HepG2 (cell line): ENCODE measurements around the gene PRSS50. TPM values are rescaled to one million over a fixed set of nuclear protein-coding genes. Genes with fewer than 3 reads are reported as not detected.

Experiments
- ATAC-seq: fragments of 200-7000 bp; cut with Tn5 transposase; 3 replicates; pipeline ENCODE4 v1.9.1; 2020; ENCODE audit warnings: mild to moderate bottlenecking, moderate library complexity
- BruUV-seq: library from RNA; stranded (reverse); fragments of 400-500 nt; replicated peaks from 2 replicates; lab custom pipeline; 2021; lab: Mats Ljungman, UMichigan
- CTCF ChIA-PET: fragments of 300-600 bp; formaldehyde crosslinking; extraction: SDS; loops from one replicate; lab custom pipeline; 2021; ENCODE audit warnings: low total read pairs, inconsistent platforms, low intra/inter-chr PET ratio; lab: Yijun Ruan, JAX
- POLR2A ChIA-PET: fragments of 350-600 bp; sonication (Branson Sonifier 250); formaldehyde crosslinking; loops from one replicate; lab custom pipeline; 2020; ENCODE audit warnings: antibody characterized with exemption, inconsistent platforms; lab: Yijun Ruan, JAX
- DNase-seq: peaks from one replicate; pipeline ENCODE4 v3.0.0-alpha.2; 2015; ENCODE audit warnings: low spot score
- FAIRE-seq: peaks from 3 replicates; lab custom pipeline; 2011; peaks lifted over from hg19 to GRCh38; lab: Jason Lieb, UNC
- H2AFZ ChIP-seq: one replicate; pipeline ENCODE4 v1.6.1; 2011; ENCODE audit warnings: low read length, inconsistent platforms
- H3K27ac ChIP-seq: fragments of 300-600 bp; 3 replicates; pipeline ENCODE4 v1.8.0; 2011; ENCODE audit warnings: mixed run types, mild to moderate bottlenecking, mixed read lengths, low read length, inconsistent platforms; ENCODE audit not compliant: insufficient read depth; ENCODE audit errors: extremely low read length
- H3K27me3 ChIP-seq, 2 experiments: fragments of 200-600 bp in 1 of 2; 2 replicates in 1 of 2; 3 replicates in 1 of 2; pipeline versions ENCODE4 v1.6.0 to v1.8.0; 2011; ENCODE audit warnings: low read length in 2 of 2, mild to moderate bottlenecking in 2 of 2, moderate library complexity in 2 of 2, inconsistent platforms in 1 of 2; ENCODE audit not compliant: insufficient read depth in 2 of 2, control insufficient read depth in 1 of 2
- H3K36me3 ChIP-seq, 2 experiments: fragments of 200-600 bp in 1 of 2; replicated peaks in 1 of 2; 2 replicates in 1 of 2; 3 replicates in 1 of 2; pipeline versions ENCODE4 v1.5.1 to v1.8.0; 2011; ENCODE audit warnings: low read length in 2 of 2, inconsistent platforms in 1 of 2; ENCODE audit not compliant: insufficient read depth in 2 of 2, control insufficient read depth in 1 of 2
- H3K4me1 ChIP-seq: 2 replicates; pipeline ENCODE4 v1.5.1; 2012; ENCODE audit warnings: low read length, inconsistent platforms; ENCODE audit not compliant: insufficient read depth
- H3K4me2 ChIP-seq: 2 replicates; pipeline ENCODE4 v1.6.0; 2011; ENCODE audit warnings: low read depth, low read length, inconsistent platforms
- H3K4me3 ChIP-seq, 3 experiments: fragments of 200-600 bp in 1 of 3; sonication (generic), shearing (Covaris generic) in 1 of 3; replicated peaks in 1 of 3; 2 replicates each; pipeline ENCODE4 v1.5.1; 2011 to 2016; ENCODE audit warnings: low read length in 3 of 3, inconsistent platforms in 2 of 3, low read depth in 2 of 3, mild to moderate bottlenecking in 2 of 3, control low read depth in 1 of 3, mixed read lengths in 1 of 3; ENCODE audit not compliant: insufficient read depth in 1 of 3
- H3K79me2 ChIP-seq: one replicate; pipeline ENCODE4 v1.6.1; 2011; ENCODE audit warnings: low read length, inconsistent platforms; ENCODE audit not compliant: insufficient read depth
- H3K9ac ChIP-seq: 2 replicates; pipeline ENCODE4 v1.6.0; 2011; ENCODE audit warnings: mild to moderate bottlenecking, low read depth, low read length, inconsistent platforms; ENCODE audit not compliant: insufficient read depth
- H3K9me3 ChIP-seq: 2 replicates; pipeline ENCODE4 v1.5.1; 2012; ENCODE audit warnings: mild to moderate bottlenecking, low read length
- H4K20me1 ChIP-seq: 2 replicates; pipeline ENCODE4 v1.6.0; 2011; ENCODE audit warnings: inconsistent platforms, mild to moderate bottlenecking, low read length, moderate library complexity; ENCODE audit not compliant: insufficient read depth
- KLF6 ChIP-seq: IDR thresholded peaks from 2 replicates; pipeline ENCODE4 v1.8.0; 2016; ENCODE audit warnings: missing biosample characterization, missing genetic modification reagents
- RAD21 ChIP-seq: fragments of 450-650 bp; formaldehyde crosslinking; IDR thresholded peaks from 2 replicates; pipeline ENCODE4 v1.5.0; 2020; ENCODE audit warnings: mild to moderate bottlenecking
- RAD51 ChIP-seq: fragments of 450-650 bp; IDR thresholded peaks from 2 replicates; pipeline ENCODE4 v1.6.1; 2016; ENCODE audit warnings: borderline replicate concordance
- SP5 ChIP-seq: IDR thresholded peaks from 2 replicates; pipeline ENCODE4 v1.6.1; 2016; ENCODE audit warnings: low read depth, borderline replicate concordance
- ZNF407 ChIP-seq: sonication (generic); formaldehyde crosslinking; IDR thresholded peaks from one replicate; pipeline ENCODE4 v1.5.1; 2020; ENCODE audit warnings: mild to moderate bottlenecking, missing genetic modification reagents; ENCODE audit errors: not compliant biosample characterization
- WGBS: methylation state at CpG from one replicate; pipeline ENCODE4 v1.1.6; 2017; ENCODE audit warnings: low lambda C conversion rate; 5-methylcytosine and 5-hydroxymethylcytosine counted together
- in situ Hi-C: cut with HindIII; loops from 2 replicates; pipeline ENCODE4 v1.10.0; 2017; ENCODE audit warnings: low pct_unique_long_range_greater_than_20kb; ENCODE audit not compliant: extremely low pct_ligation_motif_present
- intact Hi-C: fragments of 100-400 bp; cut with micrococcal nuclease; formaldehyde crosslinking; loops from one replicate; pipeline ENCODE4 v1.10.0; 2022; ENCODE audit not compliant: unreplicated experiment
- polyA plus RNA-seq, 8 experiments: library from polyadenylated mRNA; depleted of rRNA in 3 of 8; stranded (reverse) in 7 of 8; unstranded in 1 of 8; fragments of >200 nt; fragmentation: Illumina TruSeq in 4 of 8; extraction: Trizol in 4 of 8; gene quantifications; 2 replicates each; pipeline versions ENCODE4 v1.2.1 to v1.2.3, GENCODE V29; 2011 to 2016; ENCODE audit warnings: low read depth in 4 of 8, missing spikeins in 1 of 8, mixed read lengths in 1 of 8; ENCODE audit not compliant: insufficient read depth in 1 of 8
- total RNA-seq, 5 experiments: library from RNA; depleted of rRNA; stranded (reverse); fragments of >200 nt; fragmentation: Illumina TruSeq; extraction: Trizol; gene quantifications; 2 replicates each; pipeline ENCODE4 v1.2.3, GENCODE V29; 2016; ENCODE audit warnings: low read depth in 1 of 5
- TF ChIP-seq, protein P1 (sequence below): sonication (generic); formaldehyde crosslinking; conservative IDR thresholded peaks from 2 replicates; pipeline ENCODE4 v1.8.0; 2022; ENCODE audit warnings: mild to moderate bottlenecking, moderate library complexity, missing genetic modification reagents
- TF ChIP-seq, protein P2 (sequence below): sonication (generic); formaldehyde crosslinking; IDR thresholded peaks from 2 replicates; pipeline ENCODE4 v1.4.0; 2020; ENCODE audit warnings: missing genetic modification reagents

PRSS50 gene
- total and polyA plus RNA-seq, 2 of the 13 experiments (the other 11 are each of a cell fraction or from before 2014, with no cell fraction given) = not detected

DNA sequence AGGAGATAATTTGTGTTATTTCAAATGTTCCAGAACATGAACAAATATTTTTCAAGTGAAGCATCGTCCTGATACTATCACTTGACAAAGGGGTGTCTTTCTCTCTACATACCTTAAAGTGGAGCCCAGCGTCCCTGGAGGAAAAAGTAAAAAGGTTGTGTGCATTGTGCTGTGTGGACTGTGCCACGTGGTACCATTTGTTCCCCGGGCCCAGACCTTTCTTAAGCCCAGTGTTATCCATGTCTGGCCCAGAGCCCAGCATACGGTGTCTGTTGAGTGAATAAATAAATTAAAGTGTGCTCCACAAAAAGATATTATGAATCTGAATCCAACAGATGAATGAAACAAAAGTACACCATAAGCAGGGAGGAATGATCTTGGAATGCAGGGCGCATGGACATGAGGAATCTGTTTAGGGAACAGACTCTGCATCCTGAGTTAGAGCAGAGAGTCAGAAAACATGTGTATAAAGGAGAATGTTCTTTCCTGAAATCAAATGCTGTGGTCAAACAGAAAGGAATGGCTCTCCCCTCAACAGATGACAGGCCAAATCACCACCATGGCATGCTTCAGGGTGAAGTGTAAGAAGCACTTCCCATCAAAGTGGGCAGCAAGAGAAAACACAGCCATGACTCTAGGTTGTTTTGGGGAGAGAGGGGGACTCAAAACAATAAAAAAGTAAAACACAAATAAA lies 8.1 kb upstream of the PRSS50 start:
- CTCF ChIA-PET = no interaction called here
- FAIRE-seq = no peak
- H3K9me3 ChIP-seq = no peaks in the 10 kb centered on the region
- H3K4me3 ChIP-seq = no peak overlapping the region
- no peak for DNase-seq
- H2AFZ ChIP-seq = no peak overlapping the region
- no peak for ATAC-seq
- H3K4me1 ChIP-seq = no peaks in the 10 kb centered on the region
- WGBS = 0% methylated on average over 6 of the region's 6 CpGs
- POLR2A ChIA-PET = no interaction called here
- BruUV-seq = no TSS peak
- TF ChIP-seq KLF6 = no peak
- no peak for TF ChIP-seq RAD21 (CRISPR knock-in tag)
- TF ChIP-seq, protein P1, sequence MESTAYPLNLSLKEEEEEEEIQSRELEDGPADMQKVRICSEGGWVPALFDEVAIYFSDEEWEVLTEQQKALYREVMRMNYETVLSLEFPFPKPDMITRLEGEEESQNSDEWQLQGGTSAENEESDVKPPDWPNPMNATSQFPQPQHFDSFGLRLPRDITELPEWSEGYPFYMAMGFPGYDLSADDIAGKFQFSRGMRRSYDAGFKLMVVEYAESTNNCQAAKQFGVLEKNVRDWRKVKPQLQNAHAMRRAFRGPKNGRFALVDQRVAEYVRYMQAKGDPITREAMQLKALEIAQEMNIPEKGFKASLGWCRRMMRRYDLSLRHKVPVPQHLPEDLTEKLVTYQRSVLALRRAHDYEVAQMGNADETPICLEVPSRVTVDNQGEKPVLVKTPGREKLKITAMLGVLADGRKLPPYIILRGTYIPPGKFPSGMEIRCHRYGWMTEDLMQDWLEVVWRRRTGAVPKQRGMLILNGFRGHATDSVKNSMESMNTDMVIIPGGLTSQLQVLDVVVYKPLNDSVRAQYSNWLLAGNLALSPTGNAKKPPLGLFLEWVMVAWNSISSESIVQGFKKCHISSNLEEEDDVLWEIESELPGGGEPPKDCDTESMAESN (CRISPR knock-in tag) = no peak
- no peak for TF ChIP-seq SP5 (CRISPR knock-in tag)
- TF ChIP-seq, protein P2, sequence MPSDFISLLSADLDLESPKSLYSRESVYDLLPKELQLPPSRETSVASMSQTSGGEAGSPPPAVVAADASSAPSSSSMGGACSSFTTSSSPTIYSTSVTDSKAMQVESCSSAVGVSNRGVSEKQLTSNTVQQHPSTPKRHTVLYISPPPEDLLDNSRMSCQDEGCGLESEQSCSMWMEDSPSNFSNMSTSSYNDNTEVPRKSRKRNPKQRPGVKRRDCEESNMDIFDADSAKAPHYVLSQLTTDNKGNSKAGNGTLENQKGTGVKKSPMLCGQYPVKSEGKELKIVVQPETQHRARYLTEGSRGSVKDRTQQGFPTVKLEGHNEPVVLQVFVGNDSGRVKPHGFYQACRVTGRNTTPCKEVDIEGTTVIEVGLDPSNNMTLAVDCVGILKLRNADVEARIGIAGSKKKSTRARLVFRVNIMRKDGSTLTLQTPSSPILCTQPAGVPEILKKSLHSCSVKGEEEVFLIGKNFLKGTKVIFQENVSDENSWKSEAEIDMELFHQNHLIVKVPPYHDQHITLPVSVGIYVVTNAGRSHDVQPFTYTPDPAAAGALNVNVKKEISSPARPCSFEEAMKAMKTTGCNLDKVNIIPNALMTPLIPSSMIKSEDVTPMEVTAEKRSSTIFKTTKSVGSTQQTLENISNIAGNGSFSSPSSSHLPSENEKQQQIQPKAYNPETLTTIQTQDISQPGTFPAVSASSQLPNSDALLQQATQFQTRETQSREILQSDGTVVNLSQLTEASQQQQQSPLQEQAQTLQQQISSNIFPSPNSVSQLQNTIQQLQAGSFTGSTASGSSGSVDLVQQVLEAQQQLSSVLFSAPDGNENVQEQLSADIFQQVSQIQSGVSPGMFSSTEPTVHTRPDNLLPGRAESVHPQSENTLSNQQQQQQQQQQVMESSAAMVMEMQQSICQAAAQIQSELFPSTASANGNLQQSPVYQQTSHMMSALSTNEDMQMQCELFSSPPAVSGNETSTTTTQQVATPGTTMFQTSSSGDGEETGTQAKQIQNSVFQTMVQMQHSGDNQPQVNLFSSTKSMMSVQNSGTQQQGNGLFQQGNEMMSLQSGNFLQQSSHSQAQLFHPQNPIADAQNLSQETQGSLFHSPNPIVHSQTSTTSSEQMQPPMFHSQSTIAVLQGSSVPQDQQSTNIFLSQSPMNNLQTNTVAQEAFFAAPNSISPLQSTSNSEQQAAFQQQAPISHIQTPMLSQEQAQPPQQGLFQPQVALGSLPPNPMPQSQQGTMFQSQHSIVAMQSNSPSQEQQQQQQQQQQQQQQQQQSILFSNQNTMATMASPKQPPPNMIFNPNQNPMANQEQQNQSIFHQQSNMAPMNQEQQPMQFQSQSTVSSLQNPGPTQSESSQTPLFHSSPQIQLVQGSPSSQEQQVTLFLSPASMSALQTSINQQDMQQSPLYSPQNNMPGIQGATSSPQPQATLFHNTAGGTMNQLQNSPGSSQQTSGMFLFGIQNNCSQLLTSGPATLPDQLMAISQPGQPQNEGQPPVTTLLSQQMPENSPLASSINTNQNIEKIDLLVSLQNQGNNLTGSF (CRISPR knock-in tag) = no peak
- TF ChIP-seq ZNF407 (CRISPR knock-in tag) = no peak
- no peak for TF ChIP-seq RAD51
- H3K36me3 ChIP-seq = no peaks in the 10 kb centered on the region
- no peaks in the 10 kb centered on the region for H4K20me1 ChIP-seq
- peaks cover 1 to 4% of the 10 kb centered on the region in 2 experiments; a peak in 2 of 5 replicates for H3K27me3 ChIP-seq
- no peak overlapping the region for H3K4me2 ChIP-seq
- intact Hi-C loops (no loop called here), in situ Hi-C loops (no loop called here)
- H3K27ac ChIP-seq = no peak overlapping the region
- H3K79me2 ChIP-seq = no peaks in the 10 kb centered on the region
- H3K9ac ChIP-seq = no peak overlapping the region
